A549 (cell line): Measurements from ENCODE around the gene ROR1. TPM values are rescaled to one million over a fixed set of nuclear protein-coding genes. Genes with fewer than 3 reads are reported as not detected.

Source experiments
- ATAC-seq, 2 experiments: fragments of 200-7000 bp in 1 of 2; fragments of >200 bp in 1 of 2; cut with Nextera tagmentation in 1 of 2; cut with Tn5 transposase in 1 of 2; 3 replicates each; pipeline versions ENCODE4 v1.8.0 to v1.9.1; 2018 to 2020; ENCODE audit warnings: mild to moderate bottlenecking in 1 of 2, moderate library complexity in 1 of 2
- CTCF ChIA-PET: fragments of 300-600 bp; sonication (Branson Sonifier 250); formaldehyde crosslinking; extraction: SDS; loops from one replicate; lab custom pipeline; 2021; ENCODE audit warnings: antibody characterized with exemption, inconsistent platforms; lab: Yijun Ruan, JAX
- POLR2A ChIA-PET: fragments of 350-600 bp; formaldehyde crosslinking; extraction: SDS; loops from one replicate; lab custom pipeline; 2021; ENCODE audit warnings: antibody characterized with exemption, inconsistent platforms; lab: Yijun Ruan, JAX
- DNase-seq, 2 experiments: peaks; one replicate each; pipeline versions ENCODE4 v3.0.0 to v3.0.0-alpha.2; 2011 to 2016; ENCODE audit warnings: low read depth in 1 of 2, low spot score in 1 of 2
- FAIRE-seq: peaks from 2 replicates; lab custom pipeline; 2011; peaks lifted over from hg19 to GRCh38; lab: Jason Lieb, UNC
- H3K27ac ChIP-seq, 2 experiments: fragments of >200 bp; sonication (Bioruptor Twin); formaldehyde crosslinking; 3 replicates each; pipeline ENCODE4 v1.5.1; 2016 to 2017
- H3K4me1 ChIP-seq: fragments of >200 bp; sonication (Bioruptor Twin); formaldehyde crosslinking; 3 replicates; pipeline ENCODE4 v1.6.1; 2016
- H3K4me2 ChIP-seq: fragments of >200 bp; sonication (Bioruptor Twin); formaldehyde crosslinking; 3 replicates; pipeline ENCODE4 v1.6.1; 2016
- H3K4me3 ChIP-seq: fragments of >200 bp; sonication (Bioruptor Twin); formaldehyde crosslinking; 3 replicates; pipeline ENCODE4 v1.5.1; 2016
- H3K9me3 ChIP-seq: fragments of >200 bp; sonication (Bioruptor Twin); formaldehyde crosslinking; 3 replicates; pipeline ENCODE4 v1.6.1; 2016
- CBX2 ChIP-seq: fragments of 200-600 bp; sonication (generic); IDR thresholded peaks from 2 replicates; pipeline ENCODE4 v1.6.1; 2016; ENCODE audit warnings: low read depth, mild to moderate bottlenecking, borderline replicate concordance
- CEBPB ChIP-seq, 2 experiments: fragments of >200 bp in 1 of 2; sonication (Bioruptor Twin) in 1 of 2; formaldehyde crosslinking in 1 of 2; IDR thresholded peaks; 2 replicates each; pipeline ENCODE4 v1.6.1; 2012 to 2016
- CHD2 ChIP-seq: fragments of 150-350 bp; IDR thresholded peaks from 2 replicates; pipeline ENCODE4 v1.6.1; 2014; ENCODE audit warnings: low read length; ENCODE audit not compliant: partially characterized antibody
- EHMT2 ChIP-seq: fragments of 200-600 bp; sonication (generic); IDR thresholded peaks from 2 replicates; pipeline ENCODE4 v1.6.1; 2016; ENCODE audit warnings: antibody characterized with exemption, low read depth, mild to moderate bottlenecking, moderate library complexity
- EP300 ChIP-seq, 2 experiments: fragments of >200 bp; sonication (Bioruptor Twin); formaldehyde crosslinking; IDR thresholded peaks; 2 replicates in 1 of 2; 3 replicates in 1 of 2; pipeline ENCODE4 v1.6.1; 2016 to 2017
- FOSL2 ChIP-seq, 2 experiments: fragments of 450-650 bp in 1 of 2; fragments of >200 bp in 1 of 2; sonication (Bioruptor Twin) in 1 of 2; formaldehyde crosslinking; IDR thresholded peaks; 2 replicates each; pipeline versions ENCODE4 v1.5.0 to v1.6.1; 2016 to 2020; ENCODE audit warnings: mild to moderate bottlenecking in 1 of 2, moderate library complexity in 1 of 2
- FOXS1 ChIP-seq: fragments of 250-450 bp; sonication (Bioruptor Pico); IDR thresholded peaks from 2 replicates; pipeline ENCODE4 v1.5.0; 2020; ENCODE audit warnings: mild to moderate bottlenecking, moderate library complexity
- HDAC2 ChIP-seq: fragments of 200-600 bp; sonication (generic); IDR thresholded peaks from 2 replicates; pipeline ENCODE4 v1.6.1; 2016
- HOXB13 ChIP-seq: fragments of 250-450 bp; sonication (Bioruptor Pico); IDR thresholded peaks from 2 replicates; pipeline ENCODE4 v1.5.0; 2020; ENCODE audit warnings: low read depth, mild to moderate bottlenecking, moderate library complexity
- HOXB5 ChIP-seq: fragments of 250-450 bp; sonication (Bioruptor Pico); IDR thresholded peaks from 2 replicates; pipeline ENCODE4 v1.5.0; 2020; ENCODE audit warnings: mild to moderate bottlenecking, moderate library complexity
- JUNB ChIP-seq: fragments of >200 bp; sonication (Bioruptor Twin); formaldehyde crosslinking; IDR thresholded peaks from 2 replicates; pipeline ENCODE4 v1.6.1; 2016
- MAZ ChIP-seq: fragments of 150-350 bp; IDR thresholded peaks from 2 replicates; pipeline ENCODE4 v1.6.1; 2014; ENCODE audit warnings: antibody characterized with exemption, low read depth, low read length, borderline replicate concordance
- MYC ChIP-seq: IDR thresholded peaks from 2 replicates; pipeline ENCODE4 v1.6.1; 2012; ENCODE audit warnings: mild to moderate bottlenecking, inconsistent platforms, low read length, improper control_type of control experiment, borderline replicate concordance
- NPAS2 ChIP-seq: fragments of 250-450 bp; sonication (Bioruptor Pico); IDR thresholded peaks from 2 replicates; pipeline ENCODE4 v1.8.0; 2022; ENCODE audit warnings: mild to moderate bottlenecking, moderate library complexity, borderline replicate concordance
- NR3C1 ChIP-seq: fragments of >200 bp; sonication (Bioruptor Twin); formaldehyde crosslinking; IDR thresholded peaks from 3 replicates; pipeline ENCODE4 v1.6.1; 2017
- POLR2A ChIP-seq: IDR thresholded peaks from 2 replicates; pipeline ENCODE4 v1.6.1; 2012; ENCODE audit warnings: mild to moderate bottlenecking, low read length
- RAD21 ChIP-seq, 2 experiments: fragments of >200 bp in 1 of 2; sonication (Bioruptor Twin) in 1 of 2; formaldehyde crosslinking in 1 of 2; IDR thresholded peaks in 1 of 2; conservative IDR thresholded peaks in 1 of 2; 2 replicates in 1 of 2; 3 replicates in 1 of 2; pipeline ENCODE4 v1.6.1; 2012 to 2018; ENCODE audit warnings: inconsistent platforms in 1 of 2
- RARB ChIP-seq: fragments of 250-450 bp; sonication (Bioruptor Pico); IDR thresholded peaks from 2 replicates; pipeline ENCODE4 v1.8.0; 2021; ENCODE audit warnings: mild to moderate bottlenecking, moderate library complexity
- RFX5 ChIP-seq: fragments of 450-650 bp; IDR thresholded peaks from 2 replicates; pipeline ENCODE4 v1.7.1; 2014; ENCODE audit warnings: antibody characterized with exemption, mild to moderate bottlenecking, moderate library complexity
- RNF2 ChIP-seq: fragments of 200-600 bp; sonication (generic); IDR thresholded peaks from 2 replicates; pipeline ENCODE4 v1.6.1; 2016; ENCODE audit warnings: low read depth, mild to moderate bottlenecking, antibody characterized with exemption, moderate library complexity, borderline replicate concordance
- ZC3H11A ChIP-seq: fragments of 450-650 bp; IDR thresholded peaks from 2 replicates; pipeline ENCODE4 v1.6.1; 2014; ENCODE audit warnings: antibody characterized with exemption, mild to moderate bottlenecking
- ZFP36 ChIP-seq: fragments of 450-650 bp; IDR thresholded peaks from 2 replicates; pipeline ENCODE4 v1.6.1; 2014; ENCODE audit warnings: borderline replicate concordance; ENCODE audit not compliant: partially characterized antibody
- ZSCAN20 ChIP-seq: fragments of 250-450 bp; sonication (Bioruptor Pico); IDR thresholded peaks from 2 replicates; pipeline ENCODE4 v1.8.0; 2022; ENCODE audit warnings: mild to moderate bottlenecking, moderate library complexity
- WGBS: methylation state at CpG from one replicate; pipeline ENCODE4 v1.1.6; 2017; ENCODE audit errors: missing lambda C conversion rate; 5-methylcytosine and 5-hydroxymethylcytosine counted together
- polyA plus RNA-seq, 4 experiments: library from polyadenylated mRNA; depleted of rRNA in 3 of 4; stranded (reverse); fragments of >200 nt; fragmentation: RNase III in 1 of 4; extraction: RNeasy Plus Mini Kit Qiagen cat#74134 plus additional on column Dnase treatment in 1 of 4; gene quantifications; 2 replicates in 3 of 4; 3 replicates in 1 of 4; pipeline ENCODE4 v1.2.3, GENCODE V29; 2011 to 2017
- TF ChIP-seq, protein P1 (sequence below): fragments of >200 bp; sonication (Bioruptor Twin); formaldehyde crosslinking; IDR thresholded peaks from 3 replicates; pipeline ENCODE4 v1.5.1; 2016
- TF ChIP-seq, protein P2 (sequence below): IDR thresholded peaks from 2 replicates; pipeline ENCODE4 v1.6.1; 2012; ENCODE audit warnings: low read depth, borderline replicate concordance
- TF ChIP-seq, protein P3 (sequence below): fragments of 200-600 bp; sonication (generic); IDR thresholded peaks from 2 replicates; pipeline ENCODE4 v1.6.1; 2016; ENCODE audit warnings: antibody characterized with exemption, mild to moderate bottlenecking, moderate library complexity

The ROR1 gene
- polyA plus RNA-seq, 2 of the 4 experiments (the other 2 are of a cell fraction): 6.5 to 19.0 TPM

DNA sequence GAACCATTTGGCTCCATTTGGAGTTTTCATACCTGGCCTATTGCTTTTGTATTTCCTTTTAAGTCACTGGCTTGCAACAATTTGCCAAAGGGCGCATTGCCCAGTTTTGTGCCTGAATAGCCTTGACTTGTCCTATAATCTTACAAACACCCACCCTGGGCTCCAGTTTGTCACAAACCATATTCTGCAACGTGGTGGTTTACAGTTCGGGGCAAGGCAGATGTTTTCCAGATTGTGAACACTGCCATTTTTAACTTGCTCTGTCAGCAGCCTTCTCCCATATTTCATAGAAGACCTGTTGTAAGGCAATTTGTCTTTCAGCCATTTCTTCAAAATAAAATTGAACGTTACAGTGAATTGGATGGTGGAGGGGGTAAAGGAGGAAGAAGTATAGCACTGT lies 376.4 kb downstream of the ROR1 start:
- FAIRE-seq (no peak), ATAC-seq (no peak), DNase-seq (no peak)
- 89% methylated on average over 4 of the region's 4 CpGs for WGBS
- Histone ChIP-seq H3K9me3 (no peaks in the 10 kb centered on the region), H3K4me2 (no peak overlapping the region), H3K27ac (no peak overlapping the region), H3K4me3 (no peak overlapping the region), H3K4me1 (no peaks in the 10 kb centered on the region)
- ChIA-PET POLR2A (no interaction called here), CTCF (interaction anchor here (1.4 kb wide), 1 partner anchor 13 kb away, joined by 7 read pairs; no protein-coding TSS in a partner anchor)
- TF ChIP-seq HOXB13 (CRISPR knock-in tag) (no peak), MYC (no peak), MAZ (no peak), CHD2 (no peak), NR3C1 (no peak), RNF2 (no peak), FOXS1 (CRISPR knock-in tag) (no peak), ZSCAN20 (no peak), JUNB (no peak), RARB (no peak), ZC3H11A (no peak)
- TF ChIP-seq, all 56 proteins: peak for 0

DNA sequence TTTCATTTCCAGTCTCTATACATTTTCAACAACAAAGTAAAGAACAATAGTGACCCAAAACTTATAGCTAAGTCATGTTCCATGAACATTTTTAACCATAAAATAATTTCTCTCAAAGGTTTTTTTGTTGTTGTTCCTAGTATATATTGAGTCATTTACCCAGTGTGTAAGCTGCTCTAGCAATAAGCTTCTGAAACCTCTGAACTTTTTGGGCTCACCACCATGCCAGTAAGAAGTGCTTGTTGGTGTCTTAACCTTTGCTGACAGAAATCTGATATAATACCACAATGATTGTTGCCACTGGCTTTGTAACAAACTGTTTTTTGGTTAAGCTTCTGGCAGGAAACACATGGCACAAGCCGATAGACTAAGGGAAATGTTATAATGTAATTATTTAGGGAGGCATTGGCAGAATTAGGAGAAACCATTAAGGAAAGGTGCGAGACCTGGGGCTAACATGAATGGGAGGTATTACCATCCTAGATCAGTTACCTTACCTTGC lies 377.0 kb downstream of the ROR1 start:
- no peaks in the 10 kb centered on the region for H3K4me1 ChIP-seq
- no peak overlapping the region for H3K4me3 ChIP-seq
- WGBS: 90% methylated on average over 2 of the region's 2 CpGs
- H3K9me3 ChIP-seq: no peaks in the 10 kb centered on the region
- TF ChIP-seq HDAC2 (no peak), MAZ (no peak), EP300 (IDR thresholded peaks at IDR 0.05) (no peak), POLR2A (no peak), ZFP36 (no peak), EHMT2 (no peak)
- TF ChIP-seq, protein P1, sequence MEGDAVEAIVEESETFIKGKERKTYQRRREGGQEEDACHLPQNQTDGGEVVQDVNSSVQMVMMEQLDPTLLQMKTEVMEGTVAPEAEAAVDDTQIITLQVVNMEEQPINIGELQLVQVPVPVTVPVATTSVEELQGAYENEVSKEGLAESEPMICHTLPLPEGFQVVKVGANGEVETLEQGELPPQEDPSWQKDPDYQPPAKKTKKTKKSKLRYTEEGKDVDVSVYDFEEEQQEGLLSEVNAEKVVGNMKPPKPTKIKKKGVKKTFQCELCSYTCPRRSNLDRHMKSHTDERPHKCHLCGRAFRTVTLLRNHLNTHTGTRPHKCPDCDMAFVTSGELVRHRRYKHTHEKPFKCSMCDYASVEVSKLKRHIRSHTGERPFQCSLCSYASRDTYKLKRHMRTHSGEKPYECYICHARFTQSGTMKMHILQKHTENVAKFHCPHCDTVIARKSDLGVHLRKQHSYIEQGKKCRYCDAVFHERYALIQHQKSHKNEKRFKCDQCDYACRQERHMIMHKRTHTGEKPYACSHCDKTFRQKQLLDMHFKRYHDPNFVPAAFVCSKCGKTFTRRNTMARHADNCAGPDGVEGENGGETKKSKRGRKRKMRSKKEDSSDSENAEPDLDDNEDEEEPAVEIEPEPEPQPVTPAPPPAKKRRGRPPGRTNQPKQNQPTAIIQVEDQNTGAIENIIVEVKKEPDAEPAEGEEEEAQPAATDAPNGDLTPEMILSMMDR: no peak
- H3K4me2 ChIP-seq: no peak overlapping the region
- no peak for FAIRE-seq
- no peak overlapping the region for H3K27ac ChIP-seq
- DNase-seq: no peak
- ChIA-PET POLR2A (no interaction called here), CTCF (interaction anchor here (1.4 kb wide), 1 partner anchor 14 kb away, joined by 7 read pairs; no protein-coding TSS in a partner anchor)
- no peak for ATAC-seq

DNA sequence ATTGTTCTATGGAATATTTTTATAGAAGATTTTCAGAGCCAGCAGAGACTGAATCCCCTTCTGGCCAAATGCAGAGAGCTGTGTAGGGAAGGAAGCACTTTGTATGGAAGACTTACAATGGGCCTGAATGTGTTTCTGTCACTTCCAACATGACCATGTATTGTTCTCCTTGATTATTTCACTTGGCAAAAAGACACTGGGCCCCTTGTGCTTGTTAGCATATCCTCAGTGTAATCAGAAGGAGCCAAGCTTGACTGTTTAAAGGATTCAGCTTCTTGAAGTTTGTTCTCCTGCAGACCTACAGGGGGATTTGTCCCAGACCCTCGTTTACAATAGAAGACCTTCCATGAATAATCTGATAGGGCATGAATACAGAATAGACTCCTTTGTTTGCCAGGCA lies 381.5 kb downstream of the ROR1 start:
- ATAC-seq (no peak), DNase-seq (no peak), FAIRE-seq (no peak)
- Histone ChIP-seq H3K4me3 (no peak overlapping the region), H3K9me3 (no peaks in the 10 kb centered on the region), H3K4me1 (no peaks in the 10 kb centered on the region), H3K4me2 (no peak overlapping the region), H3K27ac (no peak overlapping the region)
- POLR2A ChIA-PET: no interaction called here
- WGBS: 65% methylated on average over 1 of the region's 1 CpG
- TF ChIP-seq, protein P2, sequence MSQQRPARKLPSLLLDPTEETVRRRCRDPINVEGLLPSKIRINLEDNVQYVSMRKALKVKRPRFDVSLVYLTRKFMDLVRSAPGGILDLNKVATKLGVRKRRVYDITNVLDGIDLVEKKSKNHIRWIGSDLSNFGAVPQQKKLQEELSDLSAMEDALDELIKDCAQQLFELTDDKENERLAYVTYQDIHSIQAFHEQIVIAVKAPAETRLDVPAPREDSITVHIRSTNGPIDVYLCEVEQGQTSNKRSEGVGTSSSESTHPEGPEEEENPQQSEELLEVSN: no peak
- TF ChIP-seq FOSL2 (IDR thresholded peaks at IDR 0.05): no peak
- no peak for TF ChIP-seq FOSL2 (CRISPR knock-in tag; IDR thresholded peaks at IDR 0.05)
- no peak for TF ChIP-seq CEBPB (IDR thresholded peaks at IDR 0.05)
- no peak for TF ChIP-seq HOXB5 (CRISPR knock-in tag)
- TF ChIP-seq, protein P3, sequence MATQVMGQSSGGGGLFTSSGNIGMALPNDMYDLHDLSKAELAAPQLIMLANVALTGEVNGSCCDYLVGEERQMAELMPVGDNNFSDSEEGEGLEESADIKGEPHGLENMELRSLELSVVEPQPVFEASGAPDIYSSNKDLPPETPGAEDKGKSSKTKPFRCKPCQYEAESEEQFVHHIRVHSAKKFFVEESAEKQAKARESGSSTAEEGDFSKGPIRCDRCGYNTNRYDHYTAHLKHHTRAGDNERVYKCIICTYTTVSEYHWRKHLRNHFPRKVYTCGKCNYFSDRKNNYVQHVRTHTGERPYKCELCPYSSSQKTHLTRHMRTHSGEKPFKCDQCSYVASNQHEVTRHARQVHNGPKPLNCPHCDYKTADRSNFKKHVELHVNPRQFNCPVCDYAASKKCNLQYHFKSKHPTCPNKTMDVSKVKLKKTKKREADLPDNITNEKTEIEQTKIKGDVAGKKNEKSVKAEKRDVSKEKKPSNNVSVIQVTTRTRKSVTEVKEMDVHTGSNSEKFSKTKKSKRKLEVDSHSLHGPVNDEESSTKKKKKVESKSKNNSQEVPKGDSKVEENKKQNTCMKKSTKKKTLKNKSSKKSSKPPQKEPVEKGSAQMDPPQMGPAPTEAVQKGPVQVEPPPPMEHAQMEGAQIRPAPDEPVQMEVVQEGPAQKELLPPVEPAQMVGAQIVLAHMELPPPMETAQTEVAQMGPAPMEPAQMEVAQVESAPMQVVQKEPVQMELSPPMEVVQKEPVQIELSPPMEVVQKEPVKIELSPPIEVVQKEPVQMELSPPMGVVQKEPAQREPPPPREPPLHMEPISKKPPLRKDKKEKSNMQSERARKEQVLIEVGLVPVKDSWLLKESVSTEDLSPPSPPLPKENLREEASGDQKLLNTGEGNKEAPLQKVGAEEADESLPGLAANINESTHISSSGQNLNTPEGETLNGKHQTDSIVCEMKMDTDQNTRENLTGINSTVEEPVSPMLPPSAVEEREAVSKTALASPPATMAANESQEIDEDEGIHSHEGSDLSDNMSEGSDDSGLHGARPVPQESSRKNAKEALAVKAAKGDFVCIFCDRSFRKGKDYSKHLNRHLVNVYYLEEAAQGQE: no peak
- TF ChIP-seq MAZ: no peak
- TF ChIP-seq RFX5: no peak
- no peak for TF ChIP-seq NPAS2 (CRISPR knock-in tag)
- no peak for TF ChIP-seq CBX2
- TF ChIP-seq RAD21 (conservative IDR thresholded peaks at IDR 0.05 in 1 of 2, IDR thresholded peaks at IDR 0.05 in 1 of 2): no peak
- CTCF ChIA-PET: no interaction called here
